ENCODE results near the gene TMEM150B. TPM values are rescaled to one million over a fixed set of nuclear protein-coding genes. Genes with fewer than 3 reads are reported as not detected.

Gene TMEM150B
- total and polyA plus RNA-seq, 2 donors (not counting 1 experiment from before 2014, with no cell fraction given) = not detected

GRCh38 chr19:55300886-55301458 is 24.2 kb downstream of the TMEM150B start:
- TF ChIP-seq EZH2 (IDR thresholded peaks at IDR 0.05; ENCODE audit: low read length, missing control alignments) (no peak), CTCF (conservative IDR thresholded peaks at IDR 0.05 in 1 of 2, IDR thresholded peaks at IDR 0.05 in 1 of 2; ENCODE audit: low read depth in 1 of 2, low read length in 2 of 2) (no peak)
- no peak overlapping the region for H3K4me3 ChIP-seq (replicated peaks in 1 of 4; ENCODE audit: control extremely low read depth in 1 of 4, insufficient read depth in 1 of 4, low read depth in 3 of 4, low read length in 4 of 4)

GRCh38 chr19:55299991-55300390 is 25.1 kb downstream of the TMEM150B start:
- Histone ChIP-seq H3K4me3 (replicated peaks in 1 of 4; ENCODE audit: control extremely low read depth in 1 of 4, insufficient read depth in 1 of 4, low read depth in 3 of 4, low read length in 4 of 4) (no peak overlapping the region), H3K79me2 (ENCODE audit: control insufficient read depth, insufficient read depth, low read length) (no peaks in the 10 kb centered on the region), H3K4me2 (ENCODE audit: extremely low read depth, insufficient read depth, low read length) (no peak overlapping the region), H3K36me3 (ENCODE audit: control insufficient read depth, insufficient read depth, low read length) (peaks cover 2% of the 10 kb centered on the region), H2AFZ (ENCODE audit: low read length) (no peak overlapping the region), H3K27ac (ENCODE audit: insufficient read depth, low read length) (no peak overlapping the region), H3K27me3 (ENCODE audit: control insufficient read depth, insufficient read depth, low read length) (no peaks in the 10 kb centered on the region), H3K4me1 (ENCODE audit: control insufficient read depth, extremely low read depth, insufficient read depth, low read length) (peaks cover 2% of the 10 kb centered on the region), H3K9ac (ENCODE audit: insufficient read depth, low read length) (no peak overlapping the region), H3K9me3 (ENCODE audit: control insufficient read depth, insufficient read depth, low read depth, low read length) (no peaks in the 10 kb centered on the region), H4K20me1 (ENCODE audit: control insufficient read depth, extremely low read depth, insufficient read depth, low read length) (no peaks in the 10 kb centered on the region)
- no peak for DNase-seq (ENCODE audit: low read depth in 2 of 2)
- TF ChIP-seq EZH2 (IDR thresholded peaks at IDR 0.05; ENCODE audit: low read length, missing control alignments) = no peak
- TF ChIP-seq CTCF (conservative IDR thresholded peaks at IDR 0.05 in 1 of 2, IDR thresholded peaks at IDR 0.05 in 1 of 2; ENCODE audit: low read depth in 1 of 2, low read length in 2 of 2) = no peak

More at GRCh38 chr19:55300886-55301458, 24.2 kb downstream of the TMEM150B start:
- H3K9me3 ChIP-seq (ENCODE audit: control insufficient read depth, insufficient read depth, low read depth, low read length) = no peaks in the 10 kb centered on the region
- peaks cover 2% of the 10 kb centered on the region for H3K36me3 ChIP-seq (ENCODE audit: control insufficient read depth, insufficient read depth, low read length)
- H3K4me2 ChIP-seq (ENCODE audit: extremely low read depth, insufficient read depth, low read length) = no peak overlapping the region
- H4K20me1 ChIP-seq (ENCODE audit: control insufficient read depth, extremely low read depth, insufficient read depth, low read length) = no peaks in the 10 kb centered on the region
- H3K9ac ChIP-seq (ENCODE audit: insufficient read depth, low read length) = no peak overlapping the region
- no peak for DNase-seq (ENCODE audit: low read depth in 2 of 2)
- no peaks in the 10 kb centered on the region for H3K27me3 ChIP-seq (ENCODE audit: control insufficient read depth, insufficient read depth, low read length)
- H2AFZ ChIP-seq (ENCODE audit: low read length) = no peak overlapping the region
- no peaks in the 10 kb centered on the region for H3K79me2 ChIP-seq (ENCODE audit: control insufficient read depth, insufficient read depth, low read length)
- peaks cover 2% of the 10 kb centered on the region for H3K4me1 ChIP-seq (ENCODE audit: control insufficient read depth, extremely low read depth, insufficient read depth, low read length)
- H3K27ac ChIP-seq (ENCODE audit: insufficient read depth, low read length) = no peak overlapping the region

GRCh38 chr19:55297267-55297666 is 27.9 kb downstream of the TMEM150B start:
- no peak overlapping the region for H2AFZ ChIP-seq (ENCODE audit: low read length)
- no peak for TF ChIP-seq CTCF (conservative IDR thresholded peaks at IDR 0.05 in 1 of 2, IDR thresholded peaks at IDR 0.05 in 1 of 2; ENCODE audit: low read depth in 1 of 2, low read length in 2 of 2)
- TF ChIP-seq EZH2 (IDR thresholded peaks at IDR 0.05; ENCODE audit: low read length, missing control alignments) = no peak
- no peak overlapping the region for H3K4me2 ChIP-seq (ENCODE audit: extremely low read depth, insufficient read depth, low read length)
- H3K79me2 ChIP-seq (ENCODE audit: control insufficient read depth, insufficient read depth, low read length) = no peaks in the 10 kb centered on the region
- H3K4me1 ChIP-seq (ENCODE audit: control insufficient read depth, extremely low read depth, insufficient read depth, low read length) = peaks cover 2% of the 10 kb centered on the region
- H4K20me1 ChIP-seq (ENCODE audit: control insufficient read depth, extremely low read depth, insufficient read depth, low read length) = no peaks in the 10 kb centered on the region
- H3K36me3 ChIP-seq (ENCODE audit: control insufficient read depth, insufficient read depth, low read length) = no peaks in the 10 kb centered on the region
- no peaks in the 10 kb centered on the region for H3K9me3 ChIP-seq (ENCODE audit: control insufficient read depth, insufficient read depth, low read depth, low read length)
- H3K4me3 ChIP-seq (replicated peaks in 1 of 4; ENCODE audit: control extremely low read depth in 1 of 4, insufficient read depth in 1 of 4, low read depth in 3 of 4, low read length in 4 of 4) = no peak overlapping the region
- H3K27me3 ChIP-seq (ENCODE audit: control insufficient read depth, insufficient read depth, low read length) = no peaks in the 10 kb centered on the region
- H3K27ac ChIP-seq (ENCODE audit: insufficient read depth, low read length) = no peak overlapping the region
- no peak overlapping the region for H3K9ac ChIP-seq (ENCODE audit: insufficient read depth, low read length)
- DNase-seq (ENCODE audit: low read depth in 2 of 2) = no peak

Data from fibroblast of lung (primary cell).